CD14-positive monocyte (primary cell): ENCODE measurements around the gene FAF1. TPM values are rescaled to one million over a fixed set of nuclear protein-coding genes. Genes with fewer than 3 reads are reported as not detected.

Source experiments
- DNase-seq, 3 donors: peaks; one replicate each; pipeline ENCODE4 v3.0.0-alpha.2; 2011 to 2022
- H2AFZ ChIP-seq: 2 replicates; pipeline ENCODE4 v1.6.0; 2012; ENCODE audit warnings: mild to moderate bottlenecking, low read depth, low read length, inconsistent platforms; ENCODE audit not compliant: insufficient read depth, poor library complexity, severe bottlenecking
- H3K27ac ChIP-seq, 2 donors: 1 replicate in 1 of 2; 2 replicates in 1 of 2; pipeline ENCODE4 v1.5.1; 2012 to 2013; ENCODE audit warnings: low read length in 2 of 2, control low read depth in 1 of 2, inconsistent platforms in 1 of 2, low read depth in 1 of 2, mild to moderate bottlenecking in 1 of 2
- H3K27me3 ChIP-seq, 2 donors: one replicate each; pipeline versions ENCODE4 v1.6.0 to v1.6.1; 2011 to 2013; ENCODE audit warnings: low read length in 2 of 2; ENCODE audit not compliant: control insufficient read depth in 2 of 2, insufficient read depth in 2 of 2
- H3K36me3 ChIP-seq, 2 donors: replicated peaks in 1 of 2; 1 replicate in 1 of 2; 2 replicates in 1 of 2; pipeline versions ENCODE4 v1.5.1 to v1.6.1; 2012 to 2013; ENCODE audit warnings: low read length in 2 of 2, control low read depth in 1 of 2, inconsistent platforms in 1 of 2, mild to moderate bottlenecking in 1 of 2; ENCODE audit not compliant: insufficient read depth in 2 of 2, control insufficient read depth in 1 of 2
- H3K4me1 ChIP-seq, 2 donors: 1 replicate in 1 of 2; 2 replicates in 1 of 2; pipeline versions ENCODE4 v1.5.1 to v1.6.1; 2012 to 2013; ENCODE audit warnings: low read length in 2 of 2, control low read depth in 1 of 2, inconsistent platforms in 1 of 2, mild to moderate bottlenecking in 1 of 2, moderate library complexity in 1 of 2; ENCODE audit not compliant: insufficient read depth in 2 of 2, control insufficient read depth in 1 of 2
- H3K4me2 ChIP-seq: replicated peaks from 2 replicates; pipeline ENCODE3; 2012; ENCODE audit warnings: low read length, moderate library complexity, mild to moderate bottlenecking; ENCODE audit not compliant: poor library complexity, severe bottlenecking; ENCODE audit errors: extremely low read depth
- H3K4me3 ChIP-seq, 3 experiments: fragments of 200-600 bp in 1 of 3; sonication (generic) in 1 of 3; replicated peaks in 1 of 3; 1 replicate in 2 of 3; 2 replicates in 1 of 3; pipeline ENCODE4 v1.5.1; 2011 to 2013; ENCODE audit warnings: low read length in 3 of 3, mild to moderate bottlenecking in 3 of 3, control low read depth in 2 of 3, low read depth in 2 of 3, inconsistent platforms in 1 of 3, moderate library complexity in 1 of 3
- H3K79me2 ChIP-seq: 2 replicates; pipeline ENCODE4 v1.6.0; 2012; ENCODE audit warnings: mild to moderate bottlenecking, control low read depth, inconsistent platforms, low read length, moderate library complexity; ENCODE audit not compliant: insufficient read depth
- H3K9ac ChIP-seq: 2 replicates; pipeline ENCODE4 v1.6.0; 2017; ENCODE audit warnings: low read length, mild to moderate bottlenecking; ENCODE audit not compliant: insufficient read depth, poor library complexity, severe bottlenecking
- H3K9me3 ChIP-seq, 2 donors: replicated peaks in 1 of 2; 1 replicate in 1 of 2; 2 replicates in 1 of 2; pipeline versions ENCODE4 v1.5.1 to v1.6.1; 2012 to 2013; ENCODE audit warnings: low read length in 2 of 2, control low read depth in 1 of 2; ENCODE audit not compliant: control insufficient read depth in 1 of 2, insufficient read depth in 1 of 2
- H4K20me1 ChIP-seq: 2 replicates; pipeline ENCODE4 v1.6.0; 2012; ENCODE audit warnings: mild to moderate bottlenecking, low read length, control low read depth, moderate library complexity; ENCODE audit not compliant: insufficient read depth
- H3K27ac Mint-ChIP-seq, 7 donors: one replicate each; pipeline ENCODE4 v1.8.0; 2020; ENCODE audit warnings: mild to moderate bottlenecking in 7 of 7, mixed read lengths in 7 of 7, moderate library complexity in 6 of 7, inconsistent platforms in 2 of 7
- H3K27me3 Mint-ChIP-seq, 3 donors: one replicate each; pipeline ENCODE4 v1.8.0; 2021 to 2022; ENCODE audit warnings: low read depth in 3 of 3, mild to moderate bottlenecking in 3 of 3, mixed read lengths in 3 of 3, moderate library complexity in 3 of 3, inconsistent platforms in 1 of 3
- H3K36me3 Mint-ChIP-seq, 2 donors: one replicate each; pipeline ENCODE4 v1.8.0; 2020; ENCODE audit warnings: mixed read lengths in 2 of 2, inconsistent platforms in 1 of 2, mild to moderate bottlenecking in 1 of 2
- H3K4me1 Mint-ChIP-seq: one replicate; pipeline ENCODE4 v1.8.0; 2020; ENCODE audit warnings: mild to moderate bottlenecking, mixed read lengths
- H3K4me3 Mint-ChIP-seq, 2 donors: one replicate each; pipeline ENCODE4 v1.8.0; 2020; ENCODE audit warnings: mild to moderate bottlenecking in 2 of 2, mixed read lengths in 2 of 2, moderate library complexity in 1 of 2
- H3K9me3 Mint-ChIP-seq, 7 donors: one replicate each; pipeline ENCODE4 v1.8.0; 2020 to 2022; ENCODE audit warnings: mixed read lengths in 7 of 7, mild to moderate bottlenecking in 6 of 7, moderate library complexity in 6 of 7, inconsistent platforms in 2 of 7
- CTCF ChIP-seq: fragments of 200-600 bp; IDR thresholded peaks from one replicate; pipeline ENCODE4 v1.8.0; 2022; ENCODE audit warnings: antibody characterized with exemption, mild to moderate bottlenecking
- WGBS: methylation state at CpG from one replicate; pipeline ENCODE4 v1.1.5; 2013; ENCODE audit warnings: missing lambda C conversion rate; ENCODE audit not compliant: insufficient coverage; 5-methylcytosine and 5-hydroxymethylcytosine counted together
- intact Hi-C, 2 donors: fragments of 100-400 bp; cut with micrococcal nuclease; formaldehyde crosslinking; loops; one replicate each; pipeline versions ENCODE4 v1.15.0 to v1.15.1; 2023
- polyA plus RNA-seq, 3 donors: library from polyadenylated mRNA; depleted of rRNA in 1 of 3; unstranded in 2 of 3; stranded (reverse) in 1 of 3; fragments of 300-500 nt in 2 of 3; fragments of >200 nt in 1 of 3; fragmentation: Illumina TruSeq in 2 of 3; gene quantifications; 1 replicate in 2 of 3; 2 replicates in 1 of 3; pipeline ENCODE4 v1.2.3, GENCODE V29; 2012 to 2021

FAF1 gene
- polyA plus RNA-seq, 3 donors, result 11.4 to 29.6 (median 16.9) TPM

- Histone ChIP-seq H3K36me3 (peaks cover 0 to 9% of the 10 kb centered on the region in 2 donors), H4K20me1 (no peaks in the 10 kb centered on the region), H3K79me2 (no peaks in the 10 kb centered on the region), H3K4me1 (no peaks in the 10 kb centered on the region), H3K27me3 (no peaks in the 10 kb centered on the region), H3K9me3 (no peaks in the 10 kb centered on the region), H3K27ac (no peak overlapping the region), H3K4me3 (no peak overlapping the region), H3K4me2 (no peak overlapping the region), H2AFZ (no peak overlapping the region), H3K9ac (no peak overlapping the region)
- Mint-ChIP-seq H3K4me3 (no peak overlapping the region), H3K27ac (no peak overlapping the region), H3K36me3 (peaks cover 37 to 42% of the 10 kb centered on the region in 2 donors), H3K9me3 (peaks cover 0 to 2% (median 0%) of the 10 kb centered on the region in 7 donors), H3K4me1 (no peaks in the 10 kb centered on the region), H3K27me3 (peaks cover 0 to 3% (median 0%) of the 10 kb centered on the region in 3 donors)
- WGBS, result no CpG with 5 or more reads among the region's 2 CpGs
- no peak for TF ChIP-seq CTCF
- no peak for DNase-seq
- intact Hi-C loops, result no loop called here
Observed at GRCh38 chr1:50593515-50593914, 366.6 kb downstream of the FAF1 start.

- no peak overlapping the region for H3K27ac Mint-ChIP-seq
- H3K4me3 Mint-ChIP-seq, result no peak overlapping the region
- Histone ChIP-seq H3K27me3 (no peaks in the 10 kb centered on the region), H3K27ac (no peak overlapping the region), H3K79me2 (no peaks in the 10 kb centered on the region), H3K9ac (no peak overlapping the region), H3K4me3 (no peak overlapping the region), H4K20me1 (no peaks in the 10 kb centered on the region), H3K4me1 (no peaks in the 10 kb centered on the region), H2AFZ (no peak overlapping the region), H3K9me3 (no peaks in the 10 kb centered on the region), H3K36me3 (peaks cover 8 to 17% of the 10 kb centered on the region in 2 donors), H3K4me2 (no peak overlapping the region)
- H3K36me3 Mint-ChIP-seq, result peaks cover 48 to 50% of the 10 kb centered on the region in 2 donors
- no peak for TF ChIP-seq CTCF
- intact Hi-C loops, result no loop called here
- no peak for DNase-seq
- peaks cover 0 to 3% (median 0%) of the 10 kb centered on the region in 3 donors for H3K27me3 Mint-ChIP-seq
- peaks cover 0 to 2% (median 0%) of the 10 kb centered on the region in 7 donors for H3K9me3 Mint-ChIP-seq
- WGBS, result no CpG with 5 or more reads among the region's 4 CpGs
- H3K4me1 Mint-ChIP-seq, result no peaks in the 10 kb centered on the region
Observed at GRCh38 chr1:50591598-50591997, 368.5 kb downstream of the FAF1 start.
